ENCODE results near the gene ZDHHC8.

ZDHHC8 gene

GRCh38 chr22:20115691-20116375, 15.8 kb upstream of the ZDHHC8 start, which contains the start of gene RANBP1:
Gene RANBP1, plus strand, starts transcription at chr22:20116104. Its CDS starts 81 bp downstream, at chr22:20116185.
- no peak for DNase-seq

- no peak for DNase-seq
Observed at GRCh38 chr22:20116376-20116950, 15.1 kb upstream of the ZDHHC8 start.

- DNase-seq, result peak; percentile 99
Observed at GRCh38 chr22:20116951-20117632, 14.5 kb upstream of the ZDHHC8 start, which contains the start of gene TRMT2A. Gene TRMT2A, minus strand, starts transcription at chr22:20117226. Its CDS starts 320 bp downstream, at chr22:20116906.

DNA sequence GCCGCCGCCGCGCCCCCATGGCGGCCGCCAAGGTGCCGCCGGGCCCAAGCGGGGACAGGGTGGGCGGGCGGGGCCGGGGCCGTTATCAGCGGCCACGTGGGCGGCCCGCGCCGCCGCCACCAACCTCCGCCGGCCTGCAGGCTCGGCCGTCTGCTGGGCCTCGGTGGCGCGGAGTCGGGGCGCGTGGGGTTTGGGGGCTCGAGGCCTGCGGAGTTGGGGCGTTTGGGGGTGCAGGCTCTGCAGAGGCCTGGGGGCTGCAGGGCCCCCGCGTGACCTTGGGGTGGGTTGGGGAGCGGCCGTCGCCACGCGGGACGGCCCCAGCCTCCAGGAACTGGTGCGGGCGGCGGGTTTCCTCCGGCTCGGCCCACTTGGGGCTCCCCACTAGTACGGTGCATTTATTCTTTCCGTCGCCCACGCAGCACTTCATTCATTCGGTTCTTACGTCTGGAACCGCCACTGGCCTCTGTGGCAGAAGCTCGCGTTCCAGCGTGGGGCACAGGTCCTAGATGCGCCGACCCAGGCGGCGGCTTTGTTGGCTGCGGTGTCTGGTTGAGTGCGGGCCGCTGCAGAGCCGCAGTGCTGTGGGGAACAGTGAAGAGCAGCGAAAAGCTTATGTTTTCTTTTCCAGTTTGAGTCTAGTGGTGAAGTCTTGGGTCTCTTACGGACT, 13.8 kb upstream of the ZDHHC8 start:
- DNase-seq, result peak; percentile 46

GRCh38 chr22:20118300-20119020, 13.1 kb upstream of the ZDHHC8 start:
- no peak for DNase-seq

DNA sequence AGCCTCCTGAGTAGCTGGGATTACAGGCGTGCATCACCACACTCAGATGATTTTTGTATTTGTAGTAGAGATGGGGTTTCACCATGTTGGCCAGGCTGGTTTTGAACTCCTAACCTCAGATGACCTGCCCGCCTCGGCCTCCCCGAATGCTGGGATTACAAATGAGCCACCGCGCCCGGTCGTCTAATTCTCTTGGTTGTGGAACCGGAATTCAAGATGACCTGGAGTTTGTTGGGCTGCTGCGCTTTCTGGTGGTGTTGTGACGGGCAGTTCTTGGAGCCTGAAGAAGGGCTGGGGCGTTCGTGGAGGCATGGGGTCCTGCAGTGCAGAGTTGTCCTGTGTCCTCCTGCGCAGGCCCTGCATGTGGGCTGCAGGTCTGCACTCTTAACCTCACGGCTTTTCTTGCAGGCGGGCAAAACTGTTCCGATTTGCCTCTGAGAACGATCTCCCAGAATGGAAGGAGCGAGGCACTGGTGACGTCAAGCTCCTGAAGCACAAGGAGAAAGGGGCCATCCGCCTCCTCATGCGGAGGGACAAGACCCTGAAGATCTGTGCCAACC, 9.7 kb upstream of the ZDHHC8 start:
- DNase-seq, result no peak

DNA sequence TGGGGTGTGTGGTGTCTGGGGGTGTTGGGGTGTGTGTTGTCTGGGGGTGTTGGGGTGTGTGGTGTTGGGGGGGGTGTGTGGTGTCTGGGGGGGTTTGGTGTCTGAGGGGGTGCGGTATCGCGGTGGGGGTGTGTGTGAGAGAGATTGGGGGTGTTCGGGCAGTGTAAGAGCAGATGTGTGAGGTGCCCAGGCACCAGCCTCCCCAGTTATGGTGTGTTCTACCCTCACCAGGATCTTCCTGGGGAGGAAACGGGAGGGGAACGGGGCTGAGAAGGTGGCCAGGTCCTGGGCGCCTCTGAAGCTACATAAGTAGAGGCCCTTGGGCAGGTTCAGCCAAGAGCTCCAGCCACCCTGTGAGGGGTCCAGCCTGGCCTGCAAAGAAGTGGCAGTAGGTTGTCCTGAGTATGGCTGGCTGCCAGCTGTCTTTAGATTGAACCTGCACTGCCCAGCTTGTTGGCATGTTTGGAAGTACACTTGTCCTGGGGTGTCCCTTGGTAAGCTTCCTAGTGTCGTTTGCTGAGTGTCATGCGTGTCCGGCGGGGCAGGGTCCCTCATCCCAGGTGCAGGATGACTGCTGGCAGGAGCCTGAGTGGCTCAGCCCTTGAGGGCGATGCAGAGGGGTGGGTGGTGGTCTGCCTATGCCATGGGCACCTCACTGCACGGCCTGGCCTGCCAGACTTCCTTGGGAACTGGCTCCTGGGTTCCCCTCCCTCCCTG, 8.1 kb upstream of the ZDHHC8 start:
- no peak for DNase-seq

GRCh38 chr22:20124083-20124787, 7.4 kb upstream of the ZDHHC8 start:
- no peak for DNase-seq

DNA sequence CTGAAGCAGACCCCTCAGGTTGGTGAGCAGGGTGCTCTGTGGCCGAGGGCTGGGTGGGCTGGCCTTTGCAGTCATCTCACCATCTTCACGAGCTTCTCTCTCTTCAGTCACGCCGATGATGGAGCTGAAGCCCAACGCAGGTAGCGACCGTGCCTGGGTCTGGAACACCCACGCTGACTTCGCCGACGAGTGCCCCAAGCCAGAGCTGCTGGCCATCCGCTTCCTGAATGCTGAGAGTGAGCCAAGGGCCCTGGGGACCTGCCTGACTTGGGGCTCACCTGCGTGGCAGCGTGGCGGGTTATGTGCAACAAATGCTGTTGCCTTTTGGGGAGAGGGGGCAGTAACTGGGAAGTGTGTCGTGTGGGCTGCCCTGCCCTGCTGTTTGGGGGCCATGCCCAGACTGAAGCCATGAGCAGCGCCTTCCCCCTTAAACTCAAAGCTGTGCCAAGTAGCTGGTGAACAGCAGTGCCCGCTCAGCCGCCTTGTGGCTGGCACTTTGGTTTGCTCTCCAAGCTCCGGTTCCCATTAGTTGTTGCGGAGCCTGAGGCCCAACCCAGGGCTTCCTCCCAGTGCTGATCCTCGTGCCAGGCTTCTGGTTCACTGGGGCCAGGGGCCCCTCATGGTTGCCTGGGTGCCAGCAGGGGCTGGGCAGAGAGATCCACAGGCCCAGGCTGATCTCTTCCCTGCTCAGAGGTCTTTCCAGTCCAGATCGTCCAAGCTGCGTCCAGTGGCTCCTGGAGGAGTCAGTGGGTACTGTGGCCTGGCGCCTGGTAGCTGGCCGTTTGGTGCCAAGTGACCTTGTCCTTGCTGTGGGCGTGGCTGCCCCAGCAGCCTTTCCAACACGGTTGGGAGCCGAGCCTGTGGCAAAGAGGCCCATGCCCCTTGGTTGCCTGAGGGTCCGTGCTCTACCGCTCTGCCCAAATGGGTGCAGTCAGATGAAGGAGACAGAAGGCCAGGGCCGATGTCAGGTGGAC, 6.1 kb upstream of the ZDHHC8 start:
- no peak for DNase-seq

GRCh38 chr22:20126284-20127029, 5.1 kb upstream of the ZDHHC8 start:
- DNase-seq, result no peak

DNA sequence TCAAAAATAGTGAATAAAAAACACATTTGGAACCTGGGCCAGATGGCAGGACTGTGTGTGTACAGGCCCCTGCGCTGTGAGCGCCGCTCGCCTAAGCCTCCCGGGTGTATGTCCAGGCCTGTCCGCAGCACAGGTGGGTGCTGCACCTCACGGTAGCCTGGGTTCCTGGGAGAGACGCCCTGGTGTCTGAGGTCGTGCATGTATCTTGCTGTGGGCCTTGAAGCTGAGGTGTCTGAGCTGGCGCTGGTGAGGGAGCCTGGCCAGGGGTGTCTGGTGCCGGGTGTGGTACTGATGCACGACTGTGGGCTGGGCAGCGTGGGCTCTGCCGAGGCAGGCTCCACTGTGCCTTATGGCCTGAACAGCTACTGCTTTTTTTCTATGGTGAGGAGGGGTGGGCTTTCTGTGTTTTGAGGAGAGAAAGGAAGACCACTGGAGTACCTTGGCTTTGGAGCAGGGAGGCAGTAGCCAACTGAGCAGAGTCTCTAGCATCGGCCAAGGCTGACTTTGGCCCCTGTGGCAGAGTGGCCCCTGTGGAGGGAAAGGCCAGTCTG, 4.2 kb upstream of the ZDHHC8 start:
- DNase-seq, result no peak

DNA sequence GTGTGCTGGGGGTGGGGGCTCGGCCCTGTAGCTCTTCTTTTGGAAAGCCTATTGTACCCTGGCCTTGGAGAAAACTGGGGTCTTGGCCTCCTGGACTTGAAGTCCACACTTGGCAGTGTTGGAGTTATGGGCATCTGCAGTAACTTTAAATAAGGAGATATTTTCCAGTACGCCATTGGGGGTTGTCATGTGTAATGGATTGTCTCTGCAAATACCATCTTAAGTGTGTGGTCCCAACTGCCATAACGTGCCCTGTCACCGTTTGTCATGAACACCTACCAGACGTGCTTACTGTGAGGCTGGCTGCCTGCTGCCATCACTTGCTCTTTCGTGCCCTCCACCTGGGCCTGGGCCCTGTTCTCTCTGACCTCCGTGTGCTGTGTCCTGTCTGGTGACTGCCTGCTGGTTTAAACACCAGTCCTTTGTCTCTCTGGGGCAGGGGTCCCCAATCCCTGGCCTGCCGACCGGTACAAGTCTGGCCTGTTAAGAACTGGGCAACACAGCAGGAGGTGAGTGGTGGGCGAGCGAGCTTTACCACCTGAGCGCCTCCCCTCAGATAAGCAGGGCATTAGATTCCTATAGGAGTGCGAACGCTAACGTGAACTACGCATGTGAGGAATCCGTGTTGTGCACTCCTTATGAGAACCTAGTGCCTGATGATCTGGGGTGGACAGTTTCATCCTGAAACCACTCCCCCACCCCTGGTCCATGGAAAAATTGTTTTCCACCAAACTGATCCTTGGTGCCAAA, 3.6 kb upstream of the ZDHHC8 start:
- no peak for DNase-seq

- no peak for DNase-seq
Observed at GRCh38 chr22:20128619-20128901, 3.0 kb upstream of the ZDHHC8 start.

DNA sequence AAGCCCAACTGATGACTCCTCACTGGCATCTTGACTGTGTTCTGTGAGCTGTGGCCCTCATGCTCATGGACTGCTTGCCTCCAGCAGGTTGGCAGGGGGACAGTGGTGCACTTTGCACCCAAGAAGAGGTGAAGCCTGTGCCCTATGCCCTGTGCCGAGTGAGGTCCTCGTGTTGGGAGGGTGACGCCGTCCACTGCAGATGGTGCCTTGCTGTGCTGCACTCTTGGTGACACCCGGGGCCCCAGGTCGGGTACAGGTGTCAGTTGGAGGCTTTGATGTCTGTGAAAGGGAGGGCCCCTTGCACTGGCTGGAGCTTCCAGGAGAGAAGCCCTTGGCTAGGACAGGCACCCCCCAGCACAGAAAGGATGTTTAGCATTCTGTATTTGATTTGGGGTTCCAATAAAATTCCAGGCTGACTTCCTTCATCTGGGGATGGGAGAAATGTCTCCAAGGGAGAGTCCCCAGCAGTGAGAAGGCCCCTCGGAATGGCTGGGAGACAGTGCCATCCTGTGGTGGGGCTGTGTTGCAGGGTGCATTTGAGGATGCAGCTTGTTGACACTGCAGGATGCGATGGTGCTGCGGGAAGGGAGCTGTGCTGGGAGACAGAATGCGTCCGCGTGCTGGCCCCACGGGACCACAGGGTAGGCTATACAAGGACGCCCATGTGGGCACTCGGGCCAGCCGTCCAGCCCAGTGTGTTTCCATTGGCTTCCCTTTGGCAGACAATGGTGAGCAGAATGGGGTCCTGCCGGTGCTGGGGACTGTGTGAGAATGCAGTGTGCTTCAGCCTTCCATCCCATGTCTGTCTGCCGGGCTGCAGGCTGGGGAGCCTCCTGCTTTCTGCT, 2.5 kb upstream of the ZDHHC8 start:
- peak; percentile 29 for DNase-seq

- DNase-seq, result no peak
Observed at GRCh38 chr22:20129747-20130014, 1.9 kb upstream of the ZDHHC8 start.

DNA sequence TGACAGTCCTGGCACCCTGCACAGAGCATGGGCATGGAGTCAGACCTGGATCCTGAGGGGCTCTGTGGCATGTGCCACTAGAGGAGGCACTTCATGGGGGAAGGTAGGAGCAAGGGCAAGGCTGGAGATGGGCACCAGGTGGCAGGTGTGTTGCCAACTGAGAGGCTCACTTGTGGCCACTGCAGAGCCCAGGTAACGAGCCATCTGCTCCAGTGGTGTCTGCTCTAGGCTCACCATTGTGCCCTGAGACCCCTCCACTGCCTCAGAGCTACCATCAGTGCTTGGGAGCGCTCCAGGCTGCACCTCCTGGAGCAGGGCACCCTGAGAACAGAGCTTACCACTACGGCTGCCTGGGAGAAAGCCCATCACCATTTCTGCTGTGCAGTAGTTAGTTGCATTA, 1.3 kb upstream of the ZDHHC8 start:
- no peak for DNase-seq
